ENCODE measurements around the gene NPAS3.

GRCh38 chr14:32908196-32909084 is 30.2 kb upstream of the NPAS3 start:
- TF ChIP-seq, protein P1, sequence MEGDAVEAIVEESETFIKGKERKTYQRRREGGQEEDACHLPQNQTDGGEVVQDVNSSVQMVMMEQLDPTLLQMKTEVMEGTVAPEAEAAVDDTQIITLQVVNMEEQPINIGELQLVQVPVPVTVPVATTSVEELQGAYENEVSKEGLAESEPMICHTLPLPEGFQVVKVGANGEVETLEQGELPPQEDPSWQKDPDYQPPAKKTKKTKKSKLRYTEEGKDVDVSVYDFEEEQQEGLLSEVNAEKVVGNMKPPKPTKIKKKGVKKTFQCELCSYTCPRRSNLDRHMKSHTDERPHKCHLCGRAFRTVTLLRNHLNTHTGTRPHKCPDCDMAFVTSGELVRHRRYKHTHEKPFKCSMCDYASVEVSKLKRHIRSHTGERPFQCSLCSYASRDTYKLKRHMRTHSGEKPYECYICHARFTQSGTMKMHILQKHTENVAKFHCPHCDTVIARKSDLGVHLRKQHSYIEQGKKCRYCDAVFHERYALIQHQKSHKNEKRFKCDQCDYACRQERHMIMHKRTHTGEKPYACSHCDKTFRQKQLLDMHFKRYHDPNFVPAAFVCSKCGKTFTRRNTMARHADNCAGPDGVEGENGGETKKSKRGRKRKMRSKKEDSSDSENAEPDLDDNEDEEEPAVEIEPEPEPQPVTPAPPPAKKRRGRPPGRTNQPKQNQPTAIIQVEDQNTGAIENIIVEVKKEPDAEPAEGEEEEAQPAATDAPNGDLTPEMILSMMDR (IDR thresholded peaks at IDR 0.05; ENCODE audit: low read depth, low read length, missing input control), result no peak
- TF ChIP-seq, protein P2, sequence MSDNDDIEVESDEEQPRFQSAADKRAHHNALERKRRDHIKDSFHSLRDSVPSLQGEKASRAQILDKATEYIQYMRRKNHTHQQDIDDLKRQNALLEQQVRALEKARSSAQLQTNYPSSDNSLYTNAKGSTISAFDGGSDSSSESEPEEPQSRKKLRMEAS (IDR thresholded peaks at IDR 0.05), result no peak
- TF ChIP-seq RXRA (IDR thresholded peaks at IDR 0.05) (no peak), YY1 (IDR thresholded peaks at IDR 0.05) (no peak), EGR1 (IDR thresholded peaks at IDR 0.05; ENCODE audit: low read depth in 2 of 2) (no peak), TAF1 (conservative IDR thresholded peaks at IDR 0.05) (no peak), SP1 (IDR thresholded peaks at IDR 0.05) (no peak), GABPA (IDR thresholded peaks at IDR 0.05 in 1 of 2, conservative IDR thresholded peaks at IDR 0.05 in 1 of 2) (no peak), ZBTB33 (IDR thresholded peaks at IDR 0.05) (no peak), REST (IDR thresholded peaks at IDR 0.05) (no peak), ATF3 (IDR thresholded peaks at IDR 0.05) (no peak), JUND (IDR thresholded peaks at IDR 0.05) (no peak), RAD21 (IDR thresholded peaks at IDR 0.05) (no peak)

Data from liver (tissue), 3 donors.